Measurements from ENCODE around the gene KCNE4.

DNA sequence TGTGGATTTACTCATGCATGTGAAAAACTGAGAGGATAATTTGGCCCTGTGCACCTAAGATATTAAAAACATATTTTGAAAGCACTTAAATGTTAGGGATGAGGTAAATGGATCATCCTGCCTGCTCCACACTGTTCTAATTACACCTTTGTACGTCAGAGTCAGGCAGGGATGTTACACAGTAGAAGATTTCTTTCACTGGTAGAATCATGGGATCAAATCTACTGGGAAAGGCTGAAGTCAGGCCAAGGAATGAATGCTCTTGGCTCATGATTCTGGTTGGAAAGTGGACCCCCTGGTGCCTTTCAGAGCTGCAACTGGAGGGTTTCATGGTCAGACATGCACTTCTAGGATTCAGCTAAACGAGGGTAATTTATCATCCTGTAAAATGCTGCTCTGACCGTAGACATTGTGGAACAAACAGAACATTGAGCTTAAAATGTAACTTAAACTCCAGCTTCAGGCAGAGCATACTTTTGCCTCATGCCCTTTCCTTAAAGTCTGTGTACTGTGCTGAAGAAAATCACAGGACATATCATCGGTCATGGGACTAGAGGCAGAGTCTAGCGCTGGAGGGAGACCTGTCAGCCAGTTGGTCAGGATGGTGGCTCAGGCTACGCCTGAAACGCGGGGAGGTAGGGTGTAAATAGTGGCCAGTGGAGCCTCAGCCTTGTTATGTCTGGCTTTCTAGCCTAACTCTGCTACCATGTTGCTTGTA, 4.9 kb downstream of the KCNE4 start:
- TF ChIP-seq, protein P1, sequence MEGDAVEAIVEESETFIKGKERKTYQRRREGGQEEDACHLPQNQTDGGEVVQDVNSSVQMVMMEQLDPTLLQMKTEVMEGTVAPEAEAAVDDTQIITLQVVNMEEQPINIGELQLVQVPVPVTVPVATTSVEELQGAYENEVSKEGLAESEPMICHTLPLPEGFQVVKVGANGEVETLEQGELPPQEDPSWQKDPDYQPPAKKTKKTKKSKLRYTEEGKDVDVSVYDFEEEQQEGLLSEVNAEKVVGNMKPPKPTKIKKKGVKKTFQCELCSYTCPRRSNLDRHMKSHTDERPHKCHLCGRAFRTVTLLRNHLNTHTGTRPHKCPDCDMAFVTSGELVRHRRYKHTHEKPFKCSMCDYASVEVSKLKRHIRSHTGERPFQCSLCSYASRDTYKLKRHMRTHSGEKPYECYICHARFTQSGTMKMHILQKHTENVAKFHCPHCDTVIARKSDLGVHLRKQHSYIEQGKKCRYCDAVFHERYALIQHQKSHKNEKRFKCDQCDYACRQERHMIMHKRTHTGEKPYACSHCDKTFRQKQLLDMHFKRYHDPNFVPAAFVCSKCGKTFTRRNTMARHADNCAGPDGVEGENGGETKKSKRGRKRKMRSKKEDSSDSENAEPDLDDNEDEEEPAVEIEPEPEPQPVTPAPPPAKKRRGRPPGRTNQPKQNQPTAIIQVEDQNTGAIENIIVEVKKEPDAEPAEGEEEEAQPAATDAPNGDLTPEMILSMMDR (IDR thresholded peaks at IDR 0.05) = no peak
- no peak for TF ChIP-seq ZFX (IDR thresholded peaks at IDR 0.05; ENCODE audit: borderline replicate concordance)
